ENCODE measurements around the gene FHIP1B. TPM values are rescaled to one million over a fixed set of nuclear protein-coding genes. Genes with fewer than 3 reads are reported as not detected.

FHIP1B gene
- total and polyA plus RNA-seq, 4 donors: 12.3 to 21.2 (median 16.9) TPM

DNA sequence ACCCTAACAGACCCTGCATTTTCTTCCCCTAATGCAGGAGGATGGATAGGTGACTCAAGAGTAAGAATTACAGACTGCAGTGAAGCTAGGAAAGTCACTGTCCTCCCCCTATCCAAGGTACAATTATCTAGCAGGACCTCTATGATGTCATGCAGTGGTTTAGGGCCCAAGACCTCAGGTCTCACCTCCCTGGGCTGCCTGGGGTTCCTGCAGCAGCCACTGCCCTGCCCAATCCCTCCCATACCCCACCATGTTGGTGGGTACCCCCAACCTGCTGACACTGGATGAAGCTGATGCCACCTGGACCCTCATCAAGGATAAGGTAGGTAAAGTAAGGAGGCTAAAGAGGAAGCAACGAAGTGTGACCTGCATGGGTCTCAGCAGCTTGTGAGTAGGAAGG is 29.1 kb downstream of the FHIP1B start, which contains the start of gene C11orf42:
C11orf42 (plus strand) TSS at position 192 of the 400 bp plus-strand sequence; CDS start at position 251, 59 bp downstream.
- Histone ChIP-seq H3K27ac (ENCODE audit: low read depth in 1 of 2, low read length in 2 of 2) (no peak within 1 kb of the TSS), H3K9me3 (ENCODE audit: control insufficient read depth in 4 of 4, low read length in 3 of 4) (no peaks in the 10 kb centered on the region), H3K4me3 (ENCODE audit: low read depth in 1 of 3, low read length in 3 of 3) (no peak within 1 kb of the TSS), H3K9ac (ENCODE audit: low read depth in 1 of 2, low read length in 2 of 2) (no peak within 1 kb of the TSS), H3K27me3 (ENCODE audit: control insufficient read depth in 4 of 4, insufficient read depth in 4 of 4, low read length in 3 of 4) (no peaks in the 10 kb centered on the region), H3K4me1 (ENCODE audit: control insufficient read depth in 4 of 4, insufficient read depth in 4 of 4, low read length in 3 of 4) (no peaks in the 10 kb centered on the region), H3K36me3 (ENCODE audit: control insufficient read depth in 4 of 4, insufficient read depth in 3 of 4, low read depth in 1 of 4, low read length in 3 of 4) (peaks cover 6 to 51% (median 29%) of the 10 kb centered on the region in 4 donors)
- no peak for TF ChIP-seq HNF4G (IDR thresholded peaks at IDR 0.05)
- TF ChIP-seq JUND (IDR thresholded peaks at IDR 0.05): no peak
- no peak for TF ChIP-seq NR2F2 (IDR thresholded peaks at IDR 0.05)
- no peak for TF ChIP-seq RAD21 (IDR thresholded peaks at IDR 0.05)
- no peak for TF ChIP-seq RXRA (IDR thresholded peaks at IDR 0.05)
- no peak for TF ChIP-seq REST (IDR thresholded peaks at IDR 0.05)
- no peak for TF ChIP-seq GABPA (IDR thresholded peaks at IDR 0.05 in 1 of 2, conservative IDR thresholded peaks at IDR 0.05 in 1 of 2)
- no peak for TF ChIP-seq ATF3 (IDR thresholded peaks at IDR 0.05)
- TF ChIP-seq YY1 (IDR thresholded peaks at IDR 0.05): no peak
- TF ChIP-seq, protein P1, sequence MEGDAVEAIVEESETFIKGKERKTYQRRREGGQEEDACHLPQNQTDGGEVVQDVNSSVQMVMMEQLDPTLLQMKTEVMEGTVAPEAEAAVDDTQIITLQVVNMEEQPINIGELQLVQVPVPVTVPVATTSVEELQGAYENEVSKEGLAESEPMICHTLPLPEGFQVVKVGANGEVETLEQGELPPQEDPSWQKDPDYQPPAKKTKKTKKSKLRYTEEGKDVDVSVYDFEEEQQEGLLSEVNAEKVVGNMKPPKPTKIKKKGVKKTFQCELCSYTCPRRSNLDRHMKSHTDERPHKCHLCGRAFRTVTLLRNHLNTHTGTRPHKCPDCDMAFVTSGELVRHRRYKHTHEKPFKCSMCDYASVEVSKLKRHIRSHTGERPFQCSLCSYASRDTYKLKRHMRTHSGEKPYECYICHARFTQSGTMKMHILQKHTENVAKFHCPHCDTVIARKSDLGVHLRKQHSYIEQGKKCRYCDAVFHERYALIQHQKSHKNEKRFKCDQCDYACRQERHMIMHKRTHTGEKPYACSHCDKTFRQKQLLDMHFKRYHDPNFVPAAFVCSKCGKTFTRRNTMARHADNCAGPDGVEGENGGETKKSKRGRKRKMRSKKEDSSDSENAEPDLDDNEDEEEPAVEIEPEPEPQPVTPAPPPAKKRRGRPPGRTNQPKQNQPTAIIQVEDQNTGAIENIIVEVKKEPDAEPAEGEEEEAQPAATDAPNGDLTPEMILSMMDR (IDR thresholded peaks at IDR 0.05; ENCODE audit: low read depth, low read length, missing input control): no peak
- TF ChIP-seq TAF1 (conservative IDR thresholded peaks at IDR 0.05): no peak
- TF ChIP-seq EGR1 (IDR thresholded peaks at IDR 0.05; ENCODE audit: low read depth in 2 of 2): no peak
- no peak for TF ChIP-seq FOXA2 (IDR thresholded peaks at IDR 0.05)
- no peak for DNase-seq (ENCODE audit: low spot score)
- WGBS: 97% methylated on average over 1 of the region's 1 CpG

- Histone ChIP-seq H3K27ac (ENCODE audit: low read depth in 1 of 2, low read length in 2 of 2) (no peak overlapping the region), H3K36me3 (ENCODE audit: control insufficient read depth in 4 of 4, insufficient read depth in 3 of 4, low read depth in 1 of 4, low read length in 3 of 4) (peaks cover 2 to 46% (median 24%) of the 10 kb centered on the region in 4 donors), H3K27me3 (ENCODE audit: control insufficient read depth in 4 of 4, insufficient read depth in 4 of 4, low read length in 3 of 4) (no peaks in the 10 kb centered on the region), H3K4me3 (ENCODE audit: low read depth in 1 of 3, low read length in 3 of 3) (no peak overlapping the region), H3K4me1 (ENCODE audit: control insufficient read depth in 4 of 4, insufficient read depth in 4 of 4, low read length in 3 of 4) (no peaks in the 10 kb centered on the region), H3K9ac (ENCODE audit: low read depth in 1 of 2, low read length in 2 of 2) (no peak overlapping the region), H3K9me3 (ENCODE audit: control insufficient read depth in 4 of 4, low read length in 3 of 4) (no peaks in the 10 kb centered on the region)
- 91% methylated on average over 1 of the region's 1 CpG for WGBS
- DNase-seq (ENCODE audit: low spot score): no peak
- TF ChIP-seq RXRA (IDR thresholded peaks at IDR 0.05): no peak
- no peak for TF ChIP-seq REST (IDR thresholded peaks at IDR 0.05)
- no peak for TF ChIP-seq MAX (IDR thresholded peaks at IDR 0.05)
- no peak for TF ChIP-seq JUND (IDR thresholded peaks at IDR 0.05)
- no peak for TF ChIP-seq FOXA2 (IDR thresholded peaks at IDR 0.05)
- TF ChIP-seq ATF3 (IDR thresholded peaks at IDR 0.05): no peak
- no peak for TF ChIP-seq TAF1 (conservative IDR thresholded peaks at IDR 0.05)
- no peak for TF ChIP-seq SP1 (IDR thresholded peaks at IDR 0.05)
- TF ChIP-seq HNF4G (IDR thresholded peaks at IDR 0.05): no peak
- TF ChIP-seq HNF4A (conservative IDR thresholded peaks at IDR 0.05): no peak
- no peak for TF ChIP-seq ZBTB33 (IDR thresholded peaks at IDR 0.05)
- TF ChIP-seq RAD21 (IDR thresholded peaks at IDR 0.05): no peak
- no peak for TF ChIP-seq GABPA (IDR thresholded peaks at IDR 0.05 in 1 of 2, conservative IDR thresholded peaks at IDR 0.05 in 1 of 2)
- TF ChIP-seq, protein P1 (IDR thresholded peaks at IDR 0.05; ENCODE audit: low read depth, low read length, missing input control): no peak
These were observed 29.7 kb downstream of the FHIP1B start for GRCh38 chr11:6204706-6205105.
